ENCODE results near the gene PALLD.

The PALLD gene

GRCh38 chr4:168594121-168594520 is 97.3 kb downstream of the PALLD start:
- no peak for DNase-seq

DNA sequence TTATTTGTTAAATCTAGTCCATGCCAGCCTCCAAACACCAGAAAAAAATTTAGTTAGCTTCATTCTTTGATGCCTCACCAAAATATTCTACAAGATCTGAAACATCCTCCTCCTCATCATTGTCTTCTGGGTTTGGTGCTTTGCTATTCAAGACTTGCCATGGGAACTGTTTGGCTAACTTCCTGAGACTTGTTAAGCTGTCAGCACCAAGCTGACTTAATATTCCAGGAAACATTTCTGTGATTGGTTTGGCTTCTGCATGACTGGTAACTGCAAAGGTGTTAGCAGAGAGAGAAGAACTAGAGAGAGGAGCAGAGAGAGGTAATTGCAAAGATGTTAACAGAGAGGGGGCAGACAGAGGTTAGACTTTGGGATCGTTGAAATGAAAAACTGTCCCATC is 101.3 kb downstream of the PALLD start:
- no peak for DNase-seq

GRCh38 chr4:168600796-168601583 is 104.1 kb downstream of the PALLD start:
- no peak for DNase-seq

- no peak for DNase-seq
These were observed 105.0 kb downstream of the PALLD start for GRCh38 chr4:168601899-168602298.

GRCh38 chr4:168604496-168605373 is 107.9 kb downstream of the PALLD start:
- DNase-seq = no peak

DNA sequence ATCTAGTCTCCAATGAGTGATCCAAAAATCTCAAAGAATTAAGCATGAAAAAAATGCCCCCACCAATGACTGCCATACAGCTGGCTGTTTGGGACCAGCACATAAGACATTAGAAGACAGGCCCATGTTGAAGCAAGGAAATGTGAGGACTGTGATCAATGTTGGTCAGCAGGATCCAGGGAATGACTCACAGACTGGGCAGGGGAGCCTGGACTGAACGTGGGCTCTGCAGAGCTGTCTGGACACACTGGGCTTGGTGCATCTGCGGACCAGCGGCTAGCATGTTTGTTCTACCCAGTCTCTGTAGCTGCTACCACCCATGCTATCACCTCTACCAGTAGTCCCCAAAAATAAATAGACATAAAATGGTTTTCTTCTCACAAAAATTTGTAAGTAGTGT is 108.6 kb downstream of the PALLD start:
- DNase-seq = no peak

DNA sequence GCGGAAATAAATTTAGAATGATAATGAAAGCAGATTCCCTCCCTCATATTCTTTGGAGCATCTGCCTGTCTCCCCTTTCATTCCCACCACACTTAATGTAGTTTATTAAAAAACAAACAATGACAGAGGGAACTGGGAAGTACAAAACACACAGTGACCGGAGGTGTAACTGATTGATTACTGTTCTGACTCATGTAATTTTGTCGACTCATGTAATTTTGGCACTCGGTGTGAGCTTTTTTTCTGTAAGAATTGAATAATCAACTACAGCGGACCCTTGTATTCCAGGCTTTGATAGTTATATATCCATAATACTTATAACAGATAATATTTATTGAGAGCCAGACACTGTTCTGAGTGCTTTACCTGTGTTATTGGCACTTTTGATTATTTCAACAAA is 110.4 kb downstream of the PALLD start:
- no peak for DNase-seq

GRCh38 chr4:168608771-168609170 is 111.9 kb downstream of the PALLD start:
- no peak for DNase-seq

DNA sequence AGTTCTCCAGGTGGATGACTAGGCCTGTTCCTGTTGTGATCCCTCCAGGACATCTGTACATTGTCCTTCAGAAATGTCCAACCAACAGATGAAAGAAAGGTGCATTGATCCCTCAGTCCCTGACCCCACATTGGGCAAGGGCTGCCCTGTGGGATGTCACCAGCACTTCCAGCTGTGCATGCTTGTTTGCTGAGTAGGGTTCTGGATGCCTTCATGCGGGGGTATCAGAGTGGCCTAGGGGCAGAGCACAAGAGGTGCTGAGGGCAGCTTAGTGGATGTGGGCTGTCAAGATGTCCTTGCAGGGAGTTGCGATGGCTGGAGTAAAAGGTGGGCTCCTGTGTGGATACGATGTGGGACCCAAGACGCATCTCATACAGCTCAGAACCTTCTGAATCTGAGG is 112.5 kb downstream of the PALLD start:
- DNase-seq = no peak

GRCh38 chr4:168610911-168611530 is 114.2 kb downstream of the PALLD start:
- no peak for DNase-seq

GRCh38 chr4:168612450-168613135 is 115.7 kb downstream of the PALLD start:
- DNase-seq = no peak

DNA sequence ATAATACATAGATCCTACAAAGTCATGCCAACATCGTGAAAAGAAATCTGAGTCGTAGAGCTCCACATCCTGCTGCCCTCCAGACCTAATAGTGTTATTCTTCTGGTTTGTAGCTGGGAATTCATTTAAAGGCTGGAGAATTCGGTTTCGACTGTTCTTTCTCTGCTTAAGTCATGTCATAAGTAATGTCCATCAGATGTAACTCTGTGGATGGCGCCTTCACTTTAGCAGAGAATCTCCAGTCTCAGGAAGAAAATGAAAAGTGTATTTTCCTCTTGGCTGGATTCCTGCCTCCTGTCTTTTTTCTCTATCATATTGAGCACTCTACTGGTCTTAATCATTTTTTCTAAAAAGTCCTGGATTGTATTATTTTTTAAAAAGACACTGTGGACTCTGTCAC is 117.0 kb downstream of the PALLD start:
- no peak for DNase-seq

- DNase-seq = no peak
These were observed 117.6 kb downstream of the PALLD start for GRCh38 chr4:168614281-168615057.

DNA sequence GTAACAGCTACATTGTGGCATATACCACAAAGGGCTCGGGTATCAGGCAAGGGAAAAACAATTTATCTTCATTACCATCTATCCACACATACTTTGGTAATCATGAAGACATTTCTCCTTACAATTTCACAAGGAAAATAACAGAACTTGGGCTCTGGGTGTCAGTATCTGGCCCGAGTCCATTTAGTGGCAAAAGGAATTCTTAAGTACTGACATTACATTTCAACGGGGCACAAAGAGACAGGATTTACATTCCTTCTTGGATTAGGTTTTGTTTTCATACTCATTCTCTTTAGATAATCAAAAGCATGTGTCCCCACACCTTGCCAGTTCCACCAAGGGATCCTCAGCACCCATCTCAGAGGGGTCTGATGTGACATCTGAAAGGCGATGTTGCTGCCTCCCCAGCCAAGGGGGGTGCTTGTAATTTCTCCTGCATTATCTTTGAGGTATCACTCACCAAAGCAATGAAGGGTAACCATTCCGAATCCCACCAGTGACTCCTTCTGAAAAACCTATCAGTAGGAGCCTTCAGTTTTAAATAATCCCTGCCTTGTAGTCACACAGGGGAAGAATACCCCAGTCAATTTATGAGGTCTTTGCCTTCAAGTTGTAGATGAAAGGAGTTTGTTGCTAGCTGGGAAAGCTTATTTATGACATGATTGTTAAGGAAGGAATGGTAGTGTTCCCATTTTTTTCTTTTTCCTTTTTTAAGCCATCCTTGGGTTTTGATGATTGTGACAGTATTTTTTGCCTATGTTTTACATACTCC is 118.6 kb downstream of the PALLD start:
- no peak for DNase-seq

- no peak for DNase-seq
These were observed 121.9 kb downstream of the PALLD start for GRCh38 chr4:168618577-168619265.

DNA sequence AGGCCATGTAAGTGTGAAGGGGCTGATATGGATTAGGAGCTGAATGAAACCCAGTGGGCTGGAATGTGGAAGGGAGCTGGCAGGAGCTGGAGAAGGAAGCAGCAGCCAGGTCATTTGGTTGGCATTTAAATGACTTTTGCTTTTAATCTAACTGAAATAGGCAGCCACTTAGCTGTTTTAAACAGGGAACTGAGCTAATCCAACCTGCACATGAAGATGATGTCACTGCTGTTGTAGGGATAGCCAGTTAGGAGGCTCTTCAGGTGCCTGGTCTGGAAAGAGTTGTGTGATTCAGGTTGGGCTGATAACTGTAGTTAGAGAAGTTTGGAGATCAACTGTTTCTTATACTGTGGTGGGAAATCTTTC is 122.4 kb downstream of the PALLD start:
- DNase-seq = no peak

GRCh38 chr4:168621806-168622589 is 125.1 kb downstream of the PALLD start:
- no peak for DNase-seq

DNA sequence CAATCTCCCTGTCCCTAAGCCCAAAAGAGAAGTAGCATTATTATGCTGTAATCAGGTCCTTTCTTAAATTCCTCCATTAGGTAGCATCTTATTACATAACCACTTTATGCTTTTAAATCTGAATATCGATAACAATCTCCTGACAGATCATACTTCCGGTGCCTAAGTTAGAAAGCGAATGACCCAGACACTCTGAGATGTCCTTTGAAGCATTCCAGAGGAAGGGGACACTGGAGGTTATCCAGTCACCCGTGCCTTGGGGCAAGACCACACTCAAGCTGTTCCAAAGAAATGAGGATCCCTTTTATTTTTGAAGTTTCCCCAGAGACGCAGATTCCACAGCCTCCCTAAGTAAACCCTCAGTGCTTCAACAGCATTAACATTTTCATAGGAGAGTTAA is 125.7 kb downstream of the PALLD start:
- DNase-seq = no peak

DNA sequence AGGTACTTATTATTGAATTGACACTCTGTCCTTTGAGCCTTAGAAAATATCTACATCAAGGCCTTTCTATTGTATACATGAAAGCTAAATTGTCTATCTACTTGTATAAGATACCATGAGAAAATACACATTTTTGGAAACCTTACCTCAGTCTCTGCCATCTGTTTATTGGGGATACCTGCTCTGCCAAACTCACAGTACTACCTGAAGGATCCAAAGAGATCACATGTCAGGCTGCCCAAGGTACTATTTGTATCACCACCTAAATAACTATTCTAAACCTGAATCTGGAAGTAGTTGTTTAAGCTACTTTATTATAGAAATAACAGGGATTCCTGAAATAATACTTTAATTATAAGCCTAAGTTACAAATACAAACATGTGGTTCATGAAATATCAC is 126.2 kb downstream of the PALLD start:
- DNase-seq = no peak

DNA sequence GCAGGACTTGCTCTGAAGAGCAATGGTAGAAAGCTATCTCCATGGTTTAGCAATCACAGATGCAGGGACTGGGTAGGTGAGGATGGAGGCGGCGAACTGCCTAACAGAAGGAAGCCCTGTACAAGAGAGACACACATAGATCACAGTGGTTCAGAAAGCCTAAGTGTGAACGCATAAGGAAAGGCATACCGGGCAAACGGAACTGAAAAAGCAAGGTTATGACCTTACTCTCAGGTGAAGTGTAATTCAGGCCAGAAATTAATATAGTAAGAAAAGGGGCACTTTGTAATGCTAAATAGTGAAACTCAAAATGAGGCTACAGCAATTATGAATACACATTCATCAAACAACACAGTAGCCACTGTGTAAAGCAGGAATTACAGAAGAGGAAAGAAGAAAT is 126.6 kb downstream of the PALLD start:
- DNase-seq = no peak
